GM10266 (cell line): ENCODE data around the gene KDELR1.

Source experiments
- DNase-seq: peaks from one replicate; pipeline ENCODE4 v3.0.0; 2012; ENCODE audit errors: extremely low spot score
- CTCF ChIP-seq: IDR thresholded peaks from 2 replicates; pipeline ENCODE4 v1.5.1; 2012; ENCODE audit warnings: mild to moderate bottlenecking, low read depth; ENCODE audit not compliant: control insufficient read depth, insufficient read depth; ENCODE audit errors: missing control alignments

KDELR1 gene

DNA sequence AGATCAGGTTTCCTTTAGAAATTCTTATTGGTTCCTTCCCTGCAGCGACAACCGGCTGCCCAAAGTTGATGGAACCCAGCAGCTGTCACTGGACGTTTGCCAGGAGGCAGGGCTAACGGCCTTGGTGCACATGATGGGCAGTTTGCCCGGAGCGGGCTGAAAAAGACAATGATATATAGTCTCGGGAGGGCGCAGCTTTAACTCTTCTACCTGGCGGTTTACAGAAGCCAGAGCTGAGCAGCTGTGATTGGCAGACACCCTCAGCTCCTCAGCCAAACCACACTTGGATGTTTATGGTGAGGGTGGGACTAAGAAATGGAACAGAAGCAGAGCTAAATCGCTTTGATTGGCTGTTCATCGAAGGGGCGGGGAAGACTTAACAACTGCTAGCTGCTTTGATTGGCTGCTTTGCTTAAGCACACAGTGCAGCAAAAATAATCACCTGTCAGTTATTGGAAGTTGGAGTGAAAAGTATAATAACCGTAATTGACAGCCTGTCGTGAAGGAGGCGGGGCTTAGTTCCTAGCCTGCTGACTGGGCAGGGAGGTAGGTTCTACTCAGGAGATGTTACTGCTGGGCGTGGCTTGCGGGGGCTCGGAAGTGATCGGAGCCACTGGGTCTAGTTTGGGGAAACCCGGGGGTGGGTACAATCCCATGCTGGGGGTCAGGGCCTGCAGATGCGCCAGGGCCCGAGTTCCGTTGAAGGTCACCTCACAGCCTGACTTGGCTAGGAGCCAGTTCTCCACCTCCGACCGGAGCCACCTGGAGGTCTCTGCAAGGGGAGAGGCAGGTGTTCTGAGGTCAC, 58.5 kb downstream of the KDELR1 start:
- DNase-seq = peak; percentile 96
- no peak for TF ChIP-seq CTCF
